ENCODE data around the gene LTBP1.

The LTBP1 gene

DNA sequence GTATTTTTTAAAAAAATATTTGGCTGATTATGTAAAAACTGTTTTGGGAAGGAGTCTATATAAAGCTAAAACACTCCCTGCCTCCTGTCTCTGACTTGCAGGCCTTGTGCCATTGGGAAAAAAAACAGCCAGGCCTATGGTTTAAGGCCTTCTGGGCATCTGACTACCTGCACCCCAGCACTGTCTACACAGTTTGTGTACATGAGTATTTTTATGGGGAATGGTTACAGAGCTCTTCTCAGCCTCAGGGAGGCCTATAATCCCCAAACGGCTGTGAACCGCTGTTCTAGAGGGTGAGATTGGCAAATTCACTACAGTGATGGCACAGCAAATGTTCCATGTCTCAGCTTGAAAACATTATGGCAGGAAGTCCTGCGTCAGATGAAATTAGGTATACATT is 96.1 kb downstream of the LTBP1 start:
- no peak for TF ChIP-seq EZH2phosphoT487 (IDR thresholded peaks at IDR 0.05; ENCODE audit: borderline replicate concordance, low read length)
- TF ChIP-seq, protein P1, sequence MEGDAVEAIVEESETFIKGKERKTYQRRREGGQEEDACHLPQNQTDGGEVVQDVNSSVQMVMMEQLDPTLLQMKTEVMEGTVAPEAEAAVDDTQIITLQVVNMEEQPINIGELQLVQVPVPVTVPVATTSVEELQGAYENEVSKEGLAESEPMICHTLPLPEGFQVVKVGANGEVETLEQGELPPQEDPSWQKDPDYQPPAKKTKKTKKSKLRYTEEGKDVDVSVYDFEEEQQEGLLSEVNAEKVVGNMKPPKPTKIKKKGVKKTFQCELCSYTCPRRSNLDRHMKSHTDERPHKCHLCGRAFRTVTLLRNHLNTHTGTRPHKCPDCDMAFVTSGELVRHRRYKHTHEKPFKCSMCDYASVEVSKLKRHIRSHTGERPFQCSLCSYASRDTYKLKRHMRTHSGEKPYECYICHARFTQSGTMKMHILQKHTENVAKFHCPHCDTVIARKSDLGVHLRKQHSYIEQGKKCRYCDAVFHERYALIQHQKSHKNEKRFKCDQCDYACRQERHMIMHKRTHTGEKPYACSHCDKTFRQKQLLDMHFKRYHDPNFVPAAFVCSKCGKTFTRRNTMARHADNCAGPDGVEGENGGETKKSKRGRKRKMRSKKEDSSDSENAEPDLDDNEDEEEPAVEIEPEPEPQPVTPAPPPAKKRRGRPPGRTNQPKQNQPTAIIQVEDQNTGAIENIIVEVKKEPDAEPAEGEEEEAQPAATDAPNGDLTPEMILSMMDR (IDR thresholded peaks at IDR 0.05; ENCODE audit: low read depth, low read length, poor library complexity, severe bottlenecking) = no peak
- H3K36me3 ChIP-seq (ENCODE audit: control insufficient read depth, low read length) = peaks cover 30% of the 10 kb centered on the region
- no peak overlapping the region for H3K4me2 ChIP-seq (ENCODE audit: low read length)
- H3K9me2 ChIP-seq (replicated peaks; ENCODE audit: control insufficient read depth, low read length) = no peaks in the 10 kb centered on the region
- no peaks in the 10 kb centered on the region for H3K9me3 ChIP-seq (ENCODE audit: control insufficient read depth, insufficient read depth, low read length)
- peaks cover 61% of the 10 kb centered on the region for H3K79me2 ChIP-seq (ENCODE audit: control insufficient read depth, low read length)
- H3K27ac ChIP-seq (ENCODE audit: low read depth, low read length) = no peak overlapping the region
- peaks cover 16% of the 10 kb centered on the region for H3K4me1 ChIP-seq (ENCODE audit: control insufficient read depth, low read length)
- no peak overlapping the region for H3K4me3 ChIP-seq (ENCODE audit: low read length)
- H3F3A ChIP-seq (ENCODE audit: control insufficient read depth, insufficient read depth) = 0 out of 2 replicates have a peak, but pooled peaks cover 2% of the 10 kb centered on the region
- no peaks in the 10 kb centered on the region for H3K27me3 ChIP-seq (ENCODE audit: control insufficient read depth, low read length)
- H4K20me1 ChIP-seq (ENCODE audit: control insufficient read depth, insufficient read depth, low read depth, low read length) = no peaks in the 10 kb centered on the region

DNA sequence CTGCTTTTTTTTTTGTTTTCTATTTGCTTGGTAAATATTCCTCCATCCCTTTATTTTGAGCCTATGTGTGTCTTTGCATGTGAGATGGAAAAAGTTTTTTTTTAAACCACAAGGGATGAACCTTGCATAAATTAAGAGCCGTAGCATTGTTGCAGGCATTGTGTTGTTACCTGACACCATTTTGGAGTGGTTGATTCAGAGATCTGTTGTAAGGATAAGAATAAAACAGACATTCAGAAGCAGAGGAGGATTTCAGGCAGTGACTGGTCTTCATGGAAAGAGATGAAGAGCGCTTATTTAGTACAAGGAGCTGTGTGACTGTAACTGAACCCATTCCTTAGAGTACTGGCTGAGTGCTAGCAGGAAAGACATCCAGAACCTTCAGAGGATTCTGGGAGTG is 101.2 kb downstream of the LTBP1 start:
- Histone ChIP-seq H3K4me1 (ENCODE audit: control insufficient read depth, low read length) (peaks cover 54% of the 10 kb centered on the region), H3K4me2 (ENCODE audit: low read length) (no peak overlapping the region), H3K36me3 (ENCODE audit: control insufficient read depth, low read length) (peaks cover 23% of the 10 kb centered on the region), H3K4me3 (ENCODE audit: low read length) (no peak overlapping the region), H3K9me2 (replicated peaks; ENCODE audit: control insufficient read depth, low read length) (no peaks in the 10 kb centered on the region), H3K27me3 (ENCODE audit: control insufficient read depth, low read length) (no peaks in the 10 kb centered on the region), H4K20me1 (ENCODE audit: control insufficient read depth, insufficient read depth, low read depth, low read length) (no peaks in the 10 kb centered on the region), H3K79me2 (ENCODE audit: control insufficient read depth, low read length) (peaks cover 76% of the 10 kb centered on the region), H3F3A (ENCODE audit: control insufficient read depth, insufficient read depth) (peaks cover 8% of the 10 kb centered on the region; the same call in 1 of the 2 replicates), H3K27ac (ENCODE audit: low read depth, low read length) (no peak overlapping the region), H3K9me3 (ENCODE audit: control insufficient read depth, insufficient read depth, low read length) (no peaks in the 10 kb centered on the region)
- TF ChIP-seq, protein P1 (IDR thresholded peaks at IDR 0.05; ENCODE audit: low read depth, low read length, poor library complexity, severe bottlenecking) = no peak

DNA sequence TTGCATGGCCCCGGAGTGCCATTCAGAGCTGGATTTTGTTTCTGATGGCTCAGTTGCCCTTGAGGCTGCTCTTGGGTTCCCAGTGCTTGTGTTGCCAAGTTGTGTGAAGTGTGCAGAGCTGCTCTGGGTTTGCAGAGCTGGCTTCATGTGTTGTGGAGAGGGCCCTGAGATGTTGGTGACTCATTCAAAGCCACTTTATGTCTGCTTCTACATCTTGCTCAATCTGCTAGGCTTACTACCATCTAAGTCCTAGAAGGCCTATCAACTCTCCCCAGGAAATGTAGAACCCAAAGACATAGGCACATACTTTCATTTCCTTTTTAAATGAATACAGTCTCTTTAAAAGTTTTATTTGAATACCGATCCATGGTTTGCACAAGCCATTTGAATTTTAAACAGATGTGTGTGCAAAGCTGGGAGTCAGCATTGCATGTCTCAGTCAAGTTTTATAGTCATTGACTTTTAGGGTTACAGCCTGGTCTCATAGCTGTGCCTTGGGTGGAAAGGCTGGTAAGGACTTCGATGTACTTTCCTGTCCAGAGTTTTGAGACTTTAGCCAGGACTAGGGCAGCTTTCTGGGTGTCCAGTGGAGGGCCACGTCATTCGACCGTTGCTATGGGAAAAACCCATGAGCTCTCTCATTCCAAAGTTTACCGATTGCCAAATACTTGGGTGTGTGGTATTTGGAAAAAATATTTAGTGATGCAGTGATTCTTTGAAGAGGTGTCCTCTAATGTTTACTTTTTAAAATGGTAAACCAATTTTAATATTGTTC is 105.0 kb downstream of the LTBP1 start:
- peak overlapping the region; percentile 21; the same call in 1 of the 2 replicates for H3K27ac ChIP-seq (ENCODE audit: low read depth, low read length)
- peaks cover 78% of the 10 kb centered on the region for H3K79me2 ChIP-seq (ENCODE audit: control insufficient read depth, low read length)
- H3K4me2 ChIP-seq (ENCODE audit: low read length) = peak overlapping the region; percentile 19

More for the DNA sequence above, 105.0 kb downstream of the LTBP1 start:
- H3K4me3 ChIP-seq (ENCODE audit: low read length) = 0 out of 2 replicates have a peak overlapping the region, but pooled peaks have one; percentile 10
- no peaks in the 10 kb centered on the region for H3K9me3 ChIP-seq (ENCODE audit: control insufficient read depth, insufficient read depth, low read length)
- peaks cover 47% of the 10 kb centered on the region for H3K4me1 ChIP-seq (ENCODE audit: control insufficient read depth, low read length)
- H3F3A ChIP-seq (ENCODE audit: control insufficient read depth, insufficient read depth) = peaks cover 6% of the 10 kb centered on the region; the same call in 1 of the 2 replicates
- TF ChIP-seq EZH2phosphoT487 (IDR thresholded peaks at IDR 0.05; ENCODE audit: borderline replicate concordance, low read length) = no peak
- TF ChIP-seq, protein P1 (IDR thresholded peaks at IDR 0.05; ENCODE audit: low read depth, low read length, poor library complexity, severe bottlenecking) = no peak
- H3K27me3 ChIP-seq (ENCODE audit: control insufficient read depth, low read length) = no peaks in the 10 kb centered on the region
- peaks cover 42% of the 10 kb centered on the region for H3K36me3 ChIP-seq (ENCODE audit: control insufficient read depth, low read length)
- no peaks in the 10 kb centered on the region for H4K20me1 ChIP-seq (ENCODE audit: control insufficient read depth, insufficient read depth, low read depth, low read length)
- no peaks in the 10 kb centered on the region for H3K9me2 ChIP-seq (replicated peaks; ENCODE audit: control insufficient read depth, low read length)

Measured in DOHH2 (cell line).